ENCODE results near the gene SLX4IP.
A peak's percentile ranks its signal among the peaks of the same experiment; 100 is the strongest.

SLX4IP gene

DNA sequence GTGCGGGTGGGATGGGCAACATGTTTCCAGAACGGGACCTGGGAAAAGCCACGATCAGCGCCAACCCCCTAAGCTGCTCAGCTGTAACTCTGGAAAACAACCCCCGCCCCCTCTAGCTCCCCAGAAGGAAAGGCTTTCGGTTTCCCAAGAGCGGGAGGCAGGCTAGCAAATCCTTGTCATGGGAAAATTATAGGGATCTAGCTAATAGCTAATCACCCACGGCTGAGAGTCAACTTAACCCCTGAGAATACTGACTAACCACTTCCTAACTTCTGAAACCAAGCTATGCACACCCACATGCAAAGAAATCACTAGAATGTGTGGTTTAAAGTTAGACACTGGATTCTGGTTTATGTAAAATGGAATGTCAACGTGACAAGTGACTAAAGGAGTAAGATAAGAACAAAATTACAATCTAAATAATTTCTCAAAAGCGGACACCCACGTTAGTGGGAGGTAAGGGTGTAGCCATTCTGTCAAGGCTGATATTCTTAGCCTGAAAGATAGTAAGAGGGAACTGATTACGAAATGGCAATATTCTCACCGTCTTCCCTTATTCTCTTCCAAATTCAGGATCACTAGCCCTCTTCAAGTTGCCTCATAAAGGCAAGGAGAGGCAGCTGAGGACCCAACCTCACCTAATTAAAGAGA, 218.6 kb downstream of the SLX4IP start:
- Mint-ChIP-seq H3K36me3 (ENCODE audit: low read depth) (peaks cover 74% of the 10 kb centered on the region), H3K4me3 (peak overlapping the region; percentile 11 to 40 (median 21)), H3K27ac (peak overlapping the region; percentile 79 to 83 (median 82)), H3K27me3 (ENCODE audit: low read depth) (peaks cover 4% of the 10 kb centered on the region), H3K9me3 (no peaks in the 10 kb centered on the region), H3K4me1 (peaks cover 94% of the 10 kb centered on the region)
- TF ChIP-seq CTCF (IDR thresholded peaks at IDR 0.05; ENCODE audit: unreplicated experiment in 3 of 3) = no peak

GRCh38 chr20:10654250-10654610, 219.1 kb downstream of the SLX4IP start:
- Mint-ChIP-seq H3K36me3 (ENCODE audit: low read depth) (peaks cover 74% of the 10 kb centered on the region), H3K4me1 (peaks cover 91% of the 10 kb centered on the region), H3K27ac (peak overlapping the region; percentile 79 to 83 (median 82)), H3K27me3 (ENCODE audit: low read depth) (peaks cover 4% of the 10 kb centered on the region), H3K9me3 (no peaks in the 10 kb centered on the region), H3K4me3 (peak overlapping the region; percentile 33 to 52 (median 42))
- TF ChIP-seq CTCF (IDR thresholded peaks at IDR 0.05; ENCODE audit: unreplicated experiment in 3 of 3) = no peak

GRCh38 chr20:10654630-10655029, 219.5 kb downstream of the SLX4IP start:
- Mint-ChIP-seq H3K9me3 (no peaks in the 10 kb centered on the region), H3K4me1 (peaks cover 90% of the 10 kb centered on the region), H3K4me3 (peak overlapping the region; percentile 18 to 52 (median 42)), H3K36me3 (ENCODE audit: low read depth) (peaks cover 74% of the 10 kb centered on the region), H3K27me3 (ENCODE audit: low read depth) (peaks cover 4% of the 10 kb centered on the region), H3K27ac (peak overlapping the region; percentile 79 to 83 (median 82))
- TF ChIP-seq CTCF (IDR thresholded peaks at IDR 0.05; ENCODE audit: unreplicated experiment in 3 of 3) = no peak

DNA sequence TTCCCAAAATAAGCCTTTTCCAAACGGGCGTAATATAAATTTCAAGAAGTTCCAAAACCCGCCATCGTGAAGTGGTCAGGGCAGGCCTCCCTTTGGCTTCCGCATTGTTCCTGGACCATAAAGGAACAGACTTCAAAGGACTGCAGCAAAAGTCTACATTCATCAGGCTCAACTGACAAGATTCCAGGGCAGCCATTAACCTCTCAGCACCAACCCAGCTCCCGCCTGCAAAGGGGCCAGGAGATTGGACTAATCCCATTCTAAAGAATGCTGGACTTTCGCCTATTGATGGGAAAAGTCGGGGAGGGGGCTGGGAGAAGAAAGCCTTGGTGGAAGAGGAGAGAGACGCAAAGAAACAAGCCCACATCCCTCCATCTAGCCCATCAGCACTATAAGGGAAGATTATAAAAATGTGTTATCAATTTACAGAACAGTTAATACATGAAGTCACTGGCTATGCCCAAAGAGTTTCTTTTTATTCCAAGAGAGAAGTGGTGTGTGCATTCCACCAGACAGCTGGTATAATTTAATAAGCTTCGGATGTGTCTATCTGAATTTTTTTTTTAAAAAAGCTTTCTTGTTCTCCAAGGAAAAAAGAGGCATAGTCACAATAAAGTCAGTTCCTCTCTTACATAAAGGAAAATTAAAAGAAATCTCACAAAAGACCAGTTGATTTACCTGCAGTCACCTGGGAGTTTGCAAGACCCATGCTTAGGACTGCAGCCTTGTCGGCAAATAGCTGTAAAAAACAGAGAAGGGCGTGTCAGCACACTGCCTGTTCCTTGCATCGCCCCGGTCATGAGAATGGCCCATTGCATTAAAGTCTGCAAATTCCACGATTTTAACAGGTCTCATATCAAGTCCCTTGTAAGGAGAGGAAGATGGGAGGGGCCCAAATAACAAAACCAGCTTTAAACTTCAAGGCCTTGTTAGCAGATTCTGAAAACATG, 220.9 kb downstream of the SLX4IP start:
- Mint-ChIP-seq H3K9me3 (no peaks in the 10 kb centered on the region), H3K36me3 (ENCODE audit: low read depth) (peaks cover 74% of the 10 kb centered on the region), H3K4me3 (peak overlapping the region; percentile 17 to 52 (median 35)), H3K27ac (peak overlapping the region; percentile 79 to 83 (median 82)), H3K27me3 (ENCODE audit: low read depth) (peaks cover 4% of the 10 kb centered on the region), H3K4me1 (peaks cover 86% of the 10 kb centered on the region)
- TF ChIP-seq CTCF (IDR thresholded peaks at IDR 0.05; ENCODE audit: unreplicated experiment in 3 of 3) = no peak

- peak overlapping the region; percentile 39 to 86 (median 64) for H3K27ac Mint-ChIP-seq
Observed at GRCh38 chr20:10657453-10657852, 222.3 kb downstream of the SLX4IP start.

More at GRCh38 chr20:10657453-10657852, 222.3 kb downstream of the SLX4IP start:
- TF ChIP-seq CTCF (IDR thresholded peaks at IDR 0.05; ENCODE audit: unreplicated experiment in 3 of 3) = no peak
- H3K27me3 Mint-ChIP-seq (ENCODE audit: low read depth) = peaks cover 4% of the 10 kb centered on the region
- peaks cover 81% of the 10 kb centered on the region for H3K36me3 Mint-ChIP-seq (ENCODE audit: low read depth)
- no peaks in the 10 kb centered on the region for H3K9me3 Mint-ChIP-seq
- H3K4me3 Mint-ChIP-seq = peak overlapping the region in 1 of 3 experiments; percentile 20
- H3K4me1 Mint-ChIP-seq = peaks cover 77% of the 10 kb centered on the region
